Activated naive CD8-positive, alpha-beta T cell treated with anti-CD3 and anti-CD28 coated beads for 36 hours (primary cell): ENCODE measurements around the gene ZNF786. TPM values are rescaled to one million over a fixed set of nuclear protein-coding genes. Genes with fewer than 3 reads are reported as not detected.
"Not testable (repeated sequence)": the region's sequence is repeated elsewhere in the genome, so short reads cannot be mapped to it uniquely, and the experiment has no call there.

ENCODE experiments used
- DNase-seq: peaks from one replicate; pipeline ENCODE4 v3.0.0; 2021
- H3K27ac Mint-ChIP-seq: one replicate; pipeline ENCODE4 v1.8.0; 2022; ENCODE audit warnings: mild to moderate bottlenecking, moderate library complexity, mixed read lengths
- H3K27me3 Mint-ChIP-seq: one replicate; pipeline ENCODE4 v1.8.0; 2022; ENCODE audit warnings: mild to moderate bottlenecking, mixed read lengths
- H3K36me3 Mint-ChIP-seq: one replicate; pipeline ENCODE4 v1.8.0; 2021; ENCODE audit warnings: mild to moderate bottlenecking, mixed read lengths
- H3K4me1 Mint-ChIP-seq: one replicate; pipeline ENCODE4 v1.8.0; 2021; ENCODE audit warnings: mixed read lengths
- H3K4me3 Mint-ChIP-seq: one replicate; pipeline ENCODE4 v1.8.0; 2022; ENCODE audit warnings: mild to moderate bottlenecking, moderate library complexity, mixed read lengths
- H3K9me3 Mint-ChIP-seq: one replicate; pipeline ENCODE4 v1.8.0; 2022; ENCODE audit warnings: mixed read lengths
- total RNA-seq, 2 experiments: library from RNA; stranded (reverse); gene quantifications; one replicate each; pipeline ENCODE4 v1.2.3, GENCODE V29; 2021

ZNF786 gene
- total RNA-seq, 2 experiments from 2014 or later, result 4.6 to 4.9 TPM

DNA sequence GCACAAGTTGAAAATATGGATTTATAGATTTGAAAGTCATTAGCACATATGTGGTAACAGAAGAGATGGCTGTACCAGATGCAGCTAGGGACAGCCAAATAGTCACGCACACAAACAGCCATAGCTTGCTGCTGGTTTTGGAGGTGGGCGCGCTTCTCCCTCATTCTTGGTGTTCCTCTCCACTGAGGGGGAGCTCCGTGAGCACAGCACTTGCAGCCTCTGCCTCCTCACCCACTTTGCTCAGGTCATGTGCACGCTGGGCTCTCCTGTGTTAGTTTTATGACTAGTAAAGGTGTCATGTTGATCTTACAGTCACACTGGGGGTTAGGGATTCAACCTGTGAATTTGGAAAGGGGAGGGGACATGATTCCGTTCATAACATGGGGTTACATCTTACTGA, 8.5 kb upstream of the ZNF786 start:
- peaks cover 2% of the 10 kb centered on the region for H3K4me1 Mint-ChIP-seq

DNA sequence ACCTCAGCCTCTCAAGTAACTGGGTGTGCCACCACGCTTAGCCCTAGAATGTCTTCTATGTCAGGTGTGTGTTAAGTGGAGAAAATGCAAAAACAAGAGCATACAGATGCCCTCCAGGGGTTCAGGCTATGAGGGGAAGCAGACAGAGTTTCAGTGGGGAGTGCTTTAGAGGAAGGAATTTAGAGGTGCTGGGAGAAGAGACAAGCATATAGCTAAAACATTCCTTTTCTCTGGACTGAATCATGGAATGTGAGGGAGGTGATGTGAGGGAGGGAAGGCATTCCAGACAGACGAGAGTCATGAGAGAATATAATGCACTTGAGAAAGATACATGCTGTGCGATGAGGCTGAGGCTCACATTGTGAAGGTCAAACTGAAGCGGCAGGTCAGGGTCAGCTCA, 6.6 kb upstream of the ZNF786 start:
- Mint-ChIP-seq H3K27me3 (no peaks in the 10 kb centered on the region), H3K27ac (no peak overlapping the region), H3K4me1 (no peaks in the 10 kb centered on the region), H3K36me3 (no peaks in the 10 kb centered on the region), H3K4me3 (no peak overlapping the region), H3K9me3 (no peaks in the 10 kb centered on the region)
- DNase-seq, result no peak

More for the DNA sequence above, 8.5 kb upstream of the ZNF786 start:
- no peak for DNase-seq
- no peak overlapping the region for H3K27ac Mint-ChIP-seq
- H3K4me3 Mint-ChIP-seq, result no peak overlapping the region
- no peaks in the 10 kb centered on the region for H3K9me3 Mint-ChIP-seq
- H3K36me3 Mint-ChIP-seq, result no peaks in the 10 kb centered on the region
- H3K27me3 Mint-ChIP-seq, result no peaks in the 10 kb centered on the region

DNA sequence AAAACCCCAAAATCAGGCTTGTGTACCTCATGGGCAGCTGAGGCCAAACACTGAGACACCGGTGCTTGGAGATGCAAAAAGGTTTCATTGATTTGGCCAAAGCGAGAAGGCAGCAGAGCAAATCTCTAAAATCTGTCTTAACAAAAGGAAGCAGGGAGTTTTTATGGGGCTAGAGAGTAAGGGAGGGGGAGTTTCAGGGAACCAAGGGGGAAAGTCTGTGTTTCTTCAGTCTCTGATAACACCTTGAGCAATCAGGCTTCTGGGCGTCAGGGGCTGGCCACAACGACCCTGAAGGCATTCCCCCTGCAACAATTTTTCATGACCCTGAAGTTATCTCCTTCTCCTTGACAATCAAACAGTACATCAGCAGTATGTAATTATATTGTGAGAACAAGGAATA, 2.7 kb upstream of the ZNF786 start:
- H3K9me3 Mint-ChIP-seq, result no peaks in the 10 kb centered on the region
- H3K27ac Mint-ChIP-seq, result no peak overlapping the region
- peaks cover 8% of the 10 kb centered on the region for H3K4me1 Mint-ChIP-seq
- no peak overlapping the region for H3K4me3 Mint-ChIP-seq
- H3K36me3 Mint-ChIP-seq, result peaks cover 11% of the 10 kb centered on the region
- no peak for DNase-seq
- no peaks in the 10 kb centered on the region for H3K27me3 Mint-ChIP-seq

DNA sequence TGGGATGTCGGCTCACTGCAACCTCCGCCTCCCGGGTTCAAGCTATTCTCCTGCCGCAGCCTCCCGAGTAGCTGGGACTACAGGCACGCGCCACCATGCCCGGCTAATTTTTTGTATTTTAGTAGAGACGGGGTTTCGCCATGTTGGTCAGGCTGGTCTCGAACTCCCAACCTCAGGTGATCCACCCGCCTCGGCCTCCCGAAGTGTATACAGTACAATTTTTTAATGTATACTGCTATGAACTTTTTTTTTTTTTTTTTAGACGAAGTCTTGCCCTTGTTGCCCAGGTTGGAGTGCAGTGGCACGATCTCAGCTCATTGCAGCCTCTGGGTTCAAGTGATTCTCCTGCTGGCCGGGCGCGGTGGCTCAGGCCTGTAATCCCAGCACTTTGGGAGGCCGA, 1.7 kb upstream of the ZNF786 start:
- not testable (repeated sequence) for H3K27me3 Mint-ChIP-seq, DNase-seq, H3K9me3 Mint-ChIP-seq, H3K4me1 Mint-ChIP-seq
- Mint-ChIP-seq H3K27ac (peak overlapping the region; percentile 67), H3K36me3 (peaks cover 11% of the 10 kb centered on the region), H3K4me3 (peak overlapping the region; percentile 52)

DNA sequence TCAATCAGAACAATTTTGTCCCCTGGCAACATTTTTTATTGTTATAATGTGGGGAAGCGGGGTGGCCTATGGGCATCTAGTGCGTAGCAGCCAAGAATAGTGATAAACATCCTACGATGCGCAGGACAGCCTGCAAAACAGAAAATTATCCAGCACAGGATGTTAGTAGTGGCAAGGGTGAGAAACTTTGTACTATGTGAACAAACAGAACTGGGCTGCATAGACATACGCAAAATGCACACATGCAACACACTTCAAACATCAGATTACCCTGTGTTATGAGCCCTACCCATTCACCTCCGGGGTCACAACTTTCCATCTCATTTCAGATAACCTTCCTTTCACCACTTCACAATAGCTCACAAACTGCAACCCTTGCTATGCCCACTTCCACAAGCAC, 3.1 kb downstream of the ZNF786 start:
- no peaks in the 10 kb centered on the region for H3K27me3 Mint-ChIP-seq
- H3K27ac Mint-ChIP-seq, result no peak overlapping the region
- H3K4me1 Mint-ChIP-seq, result peaks cover 12% of the 10 kb centered on the region
- peaks cover 8% of the 10 kb centered on the region for H3K9me3 Mint-ChIP-seq
- no peak overlapping the region for H3K4me3 Mint-ChIP-seq
- H3K36me3 Mint-ChIP-seq, result peaks cover 38% of the 10 kb centered on the region
- DNase-seq, result no peak

DNA sequence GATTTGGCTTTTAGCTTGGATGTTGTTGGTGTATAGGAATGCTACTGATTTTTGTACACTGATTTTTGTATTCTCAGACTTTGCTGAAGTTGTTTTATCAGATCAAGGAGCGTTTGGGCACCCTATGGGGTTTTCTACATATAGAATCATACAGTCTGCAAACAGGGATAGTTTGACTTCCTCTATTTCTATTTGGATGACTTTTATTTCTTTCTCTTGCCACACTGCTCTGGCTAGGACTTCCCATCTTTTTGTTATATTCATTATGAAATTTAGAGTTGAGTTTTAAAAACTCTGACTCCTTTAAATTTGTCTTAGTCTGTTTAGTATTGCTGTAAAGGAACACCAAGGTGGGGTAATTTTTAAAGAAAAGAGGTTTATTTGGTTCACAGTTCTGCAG, 4.7 kb downstream of the ZNF786 start:
- H3K4me3 Mint-ChIP-seq, result no peak overlapping the region
- peaks cover 38% of the 10 kb centered on the region for H3K36me3 Mint-ChIP-seq
- peaks cover 8% of the 10 kb centered on the region for H3K9me3 Mint-ChIP-seq
- H3K4me1 Mint-ChIP-seq, result peaks cover 14% of the 10 kb centered on the region
- H3K27me3 Mint-ChIP-seq, result no peaks in the 10 kb centered on the region
- no peak overlapping the region for H3K27ac Mint-ChIP-seq
- DNase-seq, result no peak

DNA sequence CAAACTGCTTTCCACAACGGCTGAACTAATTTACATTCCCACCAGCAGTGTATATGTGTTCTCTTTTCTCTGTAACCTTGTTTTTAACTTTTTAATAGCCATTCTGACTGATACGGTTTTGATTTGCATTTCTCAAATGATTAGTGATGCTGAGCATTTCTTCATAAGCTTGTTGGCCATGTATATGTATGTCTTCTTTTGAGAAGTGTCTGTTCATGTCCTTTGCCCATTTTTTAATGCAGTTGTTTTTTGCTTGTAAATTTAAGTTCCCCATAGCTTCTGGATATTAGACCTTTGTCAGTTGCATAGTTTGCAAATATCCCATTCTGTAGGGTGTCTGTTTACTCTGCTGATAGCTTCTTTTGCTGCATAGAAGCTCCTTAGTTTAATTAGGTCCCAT, 6.1 kb downstream of the ZNF786 start:
- Mint-ChIP-seq H3K9me3 (peaks cover 8% of the 10 kb centered on the region), H3K4me1 (peaks cover 14% of the 10 kb centered on the region), H3K27ac (no peak overlapping the region), H3K4me3 (no peak overlapping the region), H3K27me3 (no peaks in the 10 kb centered on the region), H3K36me3 (peaks cover 34% of the 10 kb centered on the region)
- no peak for DNase-seq

DNA sequence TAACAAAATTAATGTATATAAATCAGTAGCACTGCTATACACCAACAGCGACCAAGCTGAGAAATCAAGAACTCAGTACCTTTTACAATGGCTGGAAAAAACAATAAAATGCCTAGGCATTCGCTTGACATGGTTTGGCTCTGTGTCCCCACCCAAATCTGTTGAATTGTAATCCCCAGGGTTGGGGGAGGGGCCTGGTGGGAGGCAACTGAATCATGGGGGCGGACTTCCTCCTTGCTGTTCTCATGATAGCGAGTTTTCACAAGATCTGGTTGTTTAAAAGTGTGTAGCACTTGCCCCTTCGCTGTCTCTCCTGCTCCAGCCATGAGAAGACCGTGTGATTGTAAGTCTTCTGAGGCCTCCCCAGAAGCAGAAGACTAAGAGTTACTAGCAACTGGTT, 8.6 kb downstream of the ZNF786 start:
- peaks cover 9% of the 10 kb centered on the region for H3K4me1 Mint-ChIP-seq
- no peak for DNase-seq
- H3K4me3 Mint-ChIP-seq, result no peak overlapping the region
- no peaks in the 10 kb centered on the region for H3K27me3 Mint-ChIP-seq
- H3K36me3 Mint-ChIP-seq, result peaks cover 30% of the 10 kb centered on the region
- peaks cover 8% of the 10 kb centered on the region for H3K9me3 Mint-ChIP-seq
- H3K27ac Mint-ChIP-seq, result no peak overlapping the region

DNA sequence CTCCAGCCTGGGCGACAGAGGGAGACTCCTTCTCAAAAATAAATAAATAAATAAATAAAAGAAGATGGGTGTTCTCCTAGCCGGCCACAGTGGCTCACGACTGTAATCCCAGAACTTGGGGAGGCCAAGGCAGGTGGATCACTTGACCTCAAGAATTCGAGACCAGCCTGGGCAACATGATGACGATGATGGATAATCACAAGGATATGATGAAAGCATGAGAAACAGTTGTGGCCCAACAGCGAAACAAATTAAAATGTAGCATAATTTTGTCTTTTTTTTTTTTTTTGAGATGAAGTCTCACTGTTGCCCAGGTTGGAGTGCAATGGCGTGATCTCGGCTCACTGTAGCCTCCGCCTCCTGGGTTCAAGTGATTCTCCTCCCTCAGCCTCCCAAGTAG, 12.9 kb downstream of the ZNF786 start:
- no peak overlapping the region for H3K27ac Mint-ChIP-seq
- no peak for DNase-seq
- peaks cover 9% of the 10 kb centered on the region for H3K4me1 Mint-ChIP-seq
- H3K36me3 Mint-ChIP-seq, result peaks cover 8% of the 10 kb centered on the region
- H3K27me3 Mint-ChIP-seq, result no peaks in the 10 kb centered on the region
- H3K4me3 Mint-ChIP-seq, result no peak overlapping the region
- H3K9me3 Mint-ChIP-seq, result no peaks in the 10 kb centered on the region

DNA sequence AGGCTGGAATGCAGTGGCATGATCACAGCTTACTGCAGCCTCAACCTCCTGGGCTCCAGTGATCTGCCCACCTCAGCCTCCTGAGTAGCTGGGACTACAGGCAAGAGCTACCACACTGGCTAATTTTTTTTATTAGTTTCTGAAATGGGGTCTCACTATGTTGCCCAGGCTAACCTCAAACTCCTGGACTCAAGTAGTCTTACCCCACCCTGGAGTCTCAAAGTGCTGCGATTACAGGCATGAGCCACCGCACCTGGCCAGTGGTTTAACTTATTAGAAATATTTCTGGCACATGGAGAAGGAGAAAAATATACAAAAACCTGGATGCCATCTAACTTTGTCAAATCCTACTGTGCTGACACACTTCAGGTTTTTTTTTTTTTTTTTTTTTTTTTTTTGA, 15.2 kb downstream of the ZNF786 start:
- Mint-ChIP-seq H3K27me3 (no peaks in the 10 kb centered on the region), H3K4me1 (peaks cover 2% of the 10 kb centered on the region), H3K27ac (no peak overlapping the region), H3K9me3 (no peaks in the 10 kb centered on the region), H3K36me3 (peaks cover 14% of the 10 kb centered on the region), H3K4me3 (no peak overlapping the region)
- no peak for DNase-seq

DNA sequence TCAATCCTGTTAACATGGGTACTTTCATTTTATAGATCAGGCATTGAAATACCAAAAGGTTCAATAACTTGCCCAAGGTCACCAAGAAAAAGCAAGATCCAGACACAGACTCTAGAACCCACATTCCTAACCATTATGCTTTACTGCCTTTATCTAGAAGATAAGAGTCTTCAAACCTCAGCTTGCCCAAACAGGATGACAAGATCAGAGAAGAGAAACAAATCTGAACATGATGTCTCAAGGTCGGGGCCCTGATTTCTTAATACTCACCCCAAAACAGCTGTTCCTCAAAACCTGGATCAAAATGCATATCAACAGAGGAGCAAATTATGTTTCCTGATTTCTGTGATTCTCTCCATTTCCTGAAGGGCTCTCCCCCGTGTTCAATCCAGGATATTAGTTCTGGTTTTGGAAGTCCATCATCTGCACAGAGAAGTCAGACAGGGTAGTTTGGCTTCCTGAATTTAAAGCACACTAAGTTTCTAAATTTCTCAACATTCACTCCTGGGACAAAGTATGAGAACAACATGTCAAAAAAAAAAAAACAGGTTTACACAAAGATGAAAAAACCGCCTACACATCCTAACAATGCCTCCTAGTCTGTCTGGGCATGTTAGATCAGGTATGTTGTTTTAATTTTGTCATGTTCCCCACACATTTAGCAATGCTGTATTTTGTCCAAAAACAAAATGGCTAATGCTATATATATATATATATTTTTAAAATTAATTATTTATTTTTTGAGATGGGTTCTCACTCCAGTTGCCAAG, 16.2 kb downstream of the ZNF786 start:
- peaks cover 2% of the 10 kb centered on the region for H3K4me1 Mint-ChIP-seq
- H3K27ac Mint-ChIP-seq, result peak overlapping the region; percentile 63
- H3K9me3 Mint-ChIP-seq, result no peaks in the 10 kb centered on the region

DNA sequence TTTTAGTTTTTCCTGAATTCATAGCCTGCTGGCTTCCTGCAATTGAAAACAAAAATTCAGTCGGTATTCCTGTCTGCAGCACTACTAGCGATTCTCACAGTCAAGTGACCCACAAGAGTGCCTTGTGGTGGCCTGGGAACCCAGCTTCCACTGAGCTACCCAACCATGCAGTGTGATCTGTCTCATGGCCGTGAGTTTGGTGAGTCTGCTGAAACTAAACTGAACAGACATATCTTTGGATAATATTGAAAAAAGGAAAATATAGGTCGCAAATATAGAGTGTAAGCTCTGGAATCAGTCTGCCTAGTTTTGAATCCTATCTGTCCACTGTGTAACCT, 18.1 kb downstream of the ZNF786 start:
- H3K9me3 Mint-ChIP-seq, result no peaks in the 10 kb centered on the region
- peak overlapping the region; percentile 68 for H3K4me3 Mint-ChIP-seq
- DNase-seq, result no peak
- peaks cover 2% of the 10 kb centered on the region for H3K4me1 Mint-ChIP-seq
- no peaks in the 10 kb centered on the region for H3K27me3 Mint-ChIP-seq
- H3K27ac Mint-ChIP-seq, result no peak overlapping the region
- peaks cover 19% of the 10 kb centered on the region for H3K36me3 Mint-ChIP-seq

More for the DNA sequence above, 16.2 kb downstream of the ZNF786 start:
- DNase-seq, result no peak
- Mint-ChIP-seq H3K27me3 (no peaks in the 10 kb centered on the region), H3K4me3 (no peak overlapping the region), H3K36me3 (peaks cover 14% of the 10 kb centered on the region)

DNA sequence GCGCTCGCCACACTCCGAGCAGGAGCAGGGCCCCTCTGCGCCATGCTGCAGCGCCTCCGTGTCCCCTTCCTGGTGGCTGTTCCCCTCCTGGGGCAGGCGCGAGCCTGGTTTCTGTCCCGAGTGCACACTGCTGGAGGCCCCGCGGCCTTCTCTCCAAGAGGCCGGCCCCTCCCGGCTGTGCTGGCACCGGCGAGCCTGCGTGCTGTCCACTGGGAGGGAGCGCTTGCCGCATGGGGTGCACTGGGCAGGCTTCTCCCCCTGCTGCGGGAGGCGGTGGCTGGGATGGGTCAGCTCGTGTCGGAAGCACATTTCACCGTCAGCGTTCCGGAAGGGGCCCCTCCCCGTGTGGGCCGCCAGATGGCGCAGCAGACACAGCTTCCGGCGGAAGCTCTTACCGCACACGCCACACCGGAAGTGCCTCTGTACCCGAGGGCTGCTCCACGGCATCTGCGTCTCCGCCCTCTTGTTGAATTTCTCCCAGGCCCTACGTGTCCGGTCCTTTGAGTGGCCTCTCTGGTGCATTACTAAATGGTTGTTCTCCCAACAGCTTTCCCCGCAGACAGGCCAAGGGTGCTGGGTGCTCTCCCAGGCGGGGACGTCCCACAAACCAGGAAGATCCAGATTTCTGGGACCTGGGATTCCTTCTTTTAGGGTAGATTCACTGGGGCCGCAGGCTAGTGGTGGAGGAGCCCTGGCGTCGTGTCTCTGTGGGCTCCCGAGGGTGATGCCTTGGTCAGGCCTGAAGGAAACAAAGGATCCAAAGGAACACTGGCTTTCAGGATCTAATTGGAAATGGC, 18.7 kb downstream of the ZNF786 start:
- peaks cover 2% of the 10 kb centered on the region for H3K4me1 Mint-ChIP-seq
- H3K4me3 Mint-ChIP-seq, result peak overlapping the region; percentile 68
- DNase-seq, result peak; percentile 38
- H3K9me3 Mint-ChIP-seq, result no peaks in the 10 kb centered on the region
- peak overlapping the region; percentile 60 for H3K27ac Mint-ChIP-seq
- H3K36me3 Mint-ChIP-seq, result peaks cover 14% of the 10 kb centered on the region
- no peaks in the 10 kb centered on the region for H3K27me3 Mint-ChIP-seq

DNA sequence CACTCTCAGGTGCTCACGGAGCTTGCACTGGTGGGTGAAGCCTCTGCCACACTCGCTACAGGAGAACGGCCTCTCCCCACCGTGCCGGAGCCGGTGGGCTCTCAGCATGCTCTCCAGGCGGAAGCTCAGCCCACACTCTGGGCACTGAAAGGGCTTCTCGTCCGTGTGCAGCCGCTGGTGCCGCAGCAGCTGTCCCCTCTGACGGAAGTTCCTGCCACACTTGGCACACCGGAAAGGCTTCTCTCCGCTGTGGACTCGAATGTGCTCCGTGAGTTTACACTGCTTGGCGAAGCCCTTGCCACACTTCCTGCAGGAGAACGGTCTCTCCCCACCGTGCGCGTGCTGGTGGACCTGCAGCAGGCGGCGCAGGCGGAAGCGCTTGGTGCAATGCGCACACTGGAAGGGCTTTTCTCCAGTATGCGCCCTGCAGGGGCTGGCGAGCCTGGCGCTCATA, 19.3 kb downstream of the ZNF786 start:
- Mint-ChIP-seq H3K36me3 (peaks cover 11% of the 10 kb centered on the region), H3K27ac (no peak overlapping the region), H3K4me1 (peaks cover 2% of the 10 kb centered on the region), H3K4me3 (no peak overlapping the region), H3K27me3 (no peaks in the 10 kb centered on the region), H3K9me3 (no peaks in the 10 kb centered on the region)
- no peak for DNase-seq

DNA sequence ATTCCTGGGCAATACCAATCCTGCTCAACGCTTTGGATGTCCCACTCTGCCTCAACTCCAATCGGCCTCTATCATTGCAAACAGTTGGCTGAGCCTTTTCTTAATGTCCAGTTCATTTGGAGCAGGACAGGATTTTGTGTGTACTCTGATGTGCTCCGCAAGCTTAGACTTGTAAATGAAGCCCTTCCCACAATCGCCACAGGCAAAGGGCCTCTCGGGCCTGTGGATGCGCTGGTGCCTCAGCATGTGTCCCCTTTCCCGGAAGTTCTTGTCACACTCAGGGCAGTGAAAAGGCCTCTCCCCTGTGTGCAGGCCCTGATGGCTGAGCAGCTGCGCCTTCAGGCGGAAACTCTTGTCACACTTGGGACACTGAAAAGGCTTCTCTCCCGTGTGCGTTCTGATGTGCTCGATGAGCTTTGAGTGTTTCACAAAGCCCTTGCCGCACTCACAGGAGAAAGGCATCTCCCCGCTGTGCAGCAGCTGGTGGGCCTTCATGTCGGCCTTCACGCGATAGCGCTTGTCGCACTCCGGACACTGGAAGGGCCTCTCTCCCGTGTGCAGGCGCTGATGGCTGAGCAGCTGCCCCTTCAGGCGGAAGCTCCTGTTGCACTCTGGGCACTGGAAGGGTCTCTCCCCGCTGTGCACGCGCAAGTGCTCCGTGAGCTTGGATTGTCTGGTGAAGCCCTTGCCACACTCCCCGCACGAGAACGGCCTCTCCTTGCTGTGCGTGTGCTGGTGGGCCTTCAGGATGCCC, 20.0 kb downstream of the ZNF786 start:
- no peak overlapping the region for H3K4me3 Mint-ChIP-seq
- H3K27me3 Mint-ChIP-seq, result no peaks in the 10 kb centered on the region
- peaks cover 4% of the 10 kb centered on the region for H3K4me1 Mint-ChIP-seq
- DNase-seq, result no peak
- no peak overlapping the region for H3K27ac Mint-ChIP-seq
- H3K36me3 Mint-ChIP-seq, result peaks cover 11% of the 10 kb centered on the region
- H3K9me3 Mint-ChIP-seq, result no peaks in the 10 kb centered on the region
